ENCODE measurements around the gene NBPF3. TPM values are rescaled to one million over a fixed set of nuclear protein-coding genes. Genes with fewer than 3 reads are reported as not detected.
"Not testable (repeated sequence)": the region's sequence is repeated elsewhere in the genome, so short reads cannot be mapped to it uniquely, and the experiment has no call there.

NBPF3 gene
- total and polyA plus RNA-seq, 3 donors from 2014 or later: 38.3 to 49.1 (median 42.0) TPM

- H3K9me3 ChIP-seq: no peaks in the 10 kb centered on the region
- no peak overlapping the region for H3K4me3 ChIP-seq
- H3K36me3 ChIP-seq (ENCODE audit: low read depth, missing control alignments): no peaks in the 10 kb centered on the region
- intact Hi-C loops (cut with DNase I; ENCODE audit: low total_unique reads): no loop called here
- no peaks in the 10 kb centered on the region for H3K27me3 ChIP-seq
- no peak for TF ChIP-seq POLR2A (IDR thresholded peaks at IDR 0.05)
- no peak for TF ChIP-seq CTCF (IDR thresholded peaks at IDR 0.05)
- no peak overlapping the region for H3K27ac ChIP-seq
- no peaks in the 10 kb centered on the region for H3K4me1 ChIP-seq
- DNase-seq: no peak
- 86 to 95% methylated on average over 9 of the region's 9 CpGs for WGBS, 2 donors
Observed at GRCh38 chr1:21469581-21469980, 29.6 kb downstream of the NBPF3 start.

GRCh38 chr1:21472861-21473260 lies 32.9 kb downstream of the NBPF3 start:
- Histone ChIP-seq H3K36me3 (ENCODE audit: low read depth, missing control alignments) (no peaks in the 10 kb centered on the region), H3K4me1 (no peaks in the 10 kb centered on the region)
- intact Hi-C loops (cut with DNase I; ENCODE audit: low total_unique reads): no loop called here

GRCh38 chr1:21478356-21478755 lies 38.4 kb downstream of the NBPF3 start:
- intact Hi-C loops (cut with DNase I; ENCODE audit: low total_unique reads): no loop called here
- Histone ChIP-seq H3K4me1 (no peaks in the 10 kb centered on the region), H3K9me3 (no peaks in the 10 kb centered on the region), H3K27me3 (no peaks in the 10 kb centered on the region), H3K36me3 (ENCODE audit: low read depth, missing control alignments) (no peaks in the 10 kb centered on the region), H3K27ac (no peak overlapping the region), H3K4me3 (no peak overlapping the region)
- WGBS, 2 donors: 84 to 96% methylated on average over 4 to 6 of the region's 6 CpGs
- TF ChIP-seq POLR2A (IDR thresholded peaks at IDR 0.05): no peak
- TF ChIP-seq CTCF (IDR thresholded peaks at IDR 0.05): no peak
- no peak for DNase-seq

More at GRCh38 chr1:21472861-21473260, 32.9 kb downstream of the NBPF3 start:
- WGBS, 2 donors: 82 to 88% methylated on average over 5 of the region's 5 CpGs
- TF ChIP-seq CTCF (IDR thresholded peaks at IDR 0.05): no peak
- TF ChIP-seq POLR2A (IDR thresholded peaks at IDR 0.05): no peak
- Histone ChIP-seq H3K27me3 (no peaks in the 10 kb centered on the region), H3K4me3 (no peak overlapping the region), H3K9me3 (no peaks in the 10 kb centered on the region), H3K27ac (no peak overlapping the region)
- DNase-seq: no peak

- H3K4me1 ChIP-seq; intact Hi-C loops (cut with DNase I; ENCODE audit: low total_unique reads); H3K27ac ChIP-seq; DNase-seq; H3K27me3 ChIP-seq; H3K4me3 ChIP-seq; H3K36me3 ChIP-seq (ENCODE audit: low read depth, missing control alignments); H3K9me3 ChIP-seq: not testable (repeated sequence)
- 89% methylated on average over 4 of the region's 4 CpGs; no CpG with 5 or more reads in 1 of the 2 donors for WGBS, 2 donors
Observed at GRCh38 chr1:21483881-21484280, 43.9 kb downstream of the NBPF3 start.

GRCh38 chr1:21489146-21489545 lies 49.2 kb downstream of the NBPF3 start:
- Histone ChIP-seq H3K27ac (no peak overlapping the region), H3K27me3 (no peaks in the 10 kb centered on the region), H3K4me1 (no peaks in the 10 kb centered on the region), H3K9me3 (no peaks in the 10 kb centered on the region), H3K36me3 (ENCODE audit: low read depth, missing control alignments) (no peaks in the 10 kb centered on the region), H3K4me3 (no peak overlapping the region)
- TF ChIP-seq POLR2A (IDR thresholded peaks at IDR 0.05) (no peak), CTCF (IDR thresholded peaks at IDR 0.05) (no peak)
- intact Hi-C loops (cut with DNase I; ENCODE audit: low total_unique reads): no loop called here
- WGBS, 2 donors: 91 to 92% methylated on average over 11 of the region's 11 CpGs
- no peak for DNase-seq
